ENCODE measurements around the gene UPP1. TPM values are rescaled to one million over a fixed set of nuclear protein-coding genes. Genes with fewer than 3 reads are reported as not detected.

Gene UPP1
- total RNA-seq, 2 experiments from 2014 or later = 1.8 to 7.0 TPM

GRCh38 chr7:48105045-48105444 is 16.0 kb downstream of the UPP1 start:
- CTCF ChIA-PET (ENCODE audit: unreplicated experiment) = no interaction called here
- TF ChIP-seq, protein P1, sequence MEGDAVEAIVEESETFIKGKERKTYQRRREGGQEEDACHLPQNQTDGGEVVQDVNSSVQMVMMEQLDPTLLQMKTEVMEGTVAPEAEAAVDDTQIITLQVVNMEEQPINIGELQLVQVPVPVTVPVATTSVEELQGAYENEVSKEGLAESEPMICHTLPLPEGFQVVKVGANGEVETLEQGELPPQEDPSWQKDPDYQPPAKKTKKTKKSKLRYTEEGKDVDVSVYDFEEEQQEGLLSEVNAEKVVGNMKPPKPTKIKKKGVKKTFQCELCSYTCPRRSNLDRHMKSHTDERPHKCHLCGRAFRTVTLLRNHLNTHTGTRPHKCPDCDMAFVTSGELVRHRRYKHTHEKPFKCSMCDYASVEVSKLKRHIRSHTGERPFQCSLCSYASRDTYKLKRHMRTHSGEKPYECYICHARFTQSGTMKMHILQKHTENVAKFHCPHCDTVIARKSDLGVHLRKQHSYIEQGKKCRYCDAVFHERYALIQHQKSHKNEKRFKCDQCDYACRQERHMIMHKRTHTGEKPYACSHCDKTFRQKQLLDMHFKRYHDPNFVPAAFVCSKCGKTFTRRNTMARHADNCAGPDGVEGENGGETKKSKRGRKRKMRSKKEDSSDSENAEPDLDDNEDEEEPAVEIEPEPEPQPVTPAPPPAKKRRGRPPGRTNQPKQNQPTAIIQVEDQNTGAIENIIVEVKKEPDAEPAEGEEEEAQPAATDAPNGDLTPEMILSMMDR (conservative IDR thresholded peaks at IDR 0.05; ENCODE audit: low read length) = no peak
- no peak for TF ChIP-seq EZH2phosphoT487 (IDR thresholded peaks at IDR 0.05; ENCODE audit: borderline replicate concordance, low read depth, low read length)
- no peak overlapping the region for H3K4me2 ChIP-seq (ENCODE audit: low read length)
- no peaks in the 10 kb centered on the region for H4K20me1 ChIP-seq (ENCODE audit: insufficient read depth, low read length)
- no peaks in the 10 kb centered on the region for H3K9me2 ChIP-seq (ENCODE audit: insufficient read depth, low read length)
- H3K36me3 ChIP-seq (ENCODE audit: insufficient read depth, low read length) = peaks cover 3% of the 10 kb centered on the region; the same call in 1 of the 2 replicates
- no TSS peak for BruUV-seq (replicated peaks)
- H2AFZ ChIP-seq (ENCODE audit: low read length) = no peak overlapping the region
- POLR2A ChIA-PET = interaction anchor here (0.6 to 1.1 kb wide), 2 partner anchors 27 to 382 kb away, joined by 3 read pairs; no protein-coding TSS in a partner anchor
- H3K4me1 ChIP-seq (ENCODE audit: insufficient read depth, low read length, poor library complexity, severe bottlenecking) = peaks cover 4% of the 10 kb centered on the region
- no peaks in the 10 kb centered on the region for H3K79me2 ChIP-seq (ENCODE audit: insufficient read depth, low read depth, low read length)
- DNase-seq (ENCODE audit: low spot score) = no peak
- intact Hi-C loops (cut with micrococcal nuclease; ENCODE audit: unreplicated experiment) = no loop called here
- no peaks in the 10 kb centered on the region for H3K9me3 ChIP-seq (ENCODE audit: low read length)
- H3K27ac ChIP-seq (ENCODE audit: low read depth, low read length, poor library complexity, severe bottlenecking) = no peak overlapping the region
- H3K4me3 ChIP-seq (ENCODE audit: low read depth, low read length, poor library complexity, severe bottlenecking) = no peak overlapping the region

- no peak overlapping the region for H3K4me2 ChIP-seq (ENCODE audit: low read length)
- ChIA-PET CTCF (ENCODE audit: unreplicated experiment) (interaction anchor here (0.9 kb wide), 1 partner anchor 11 kb away, joined by 3 read pairs; no protein-coding TSS in a partner anchor), POLR2A (interaction anchor here (1.0 kb wide), 1 partner anchor 72 kb away, joined by 3 read pairs; no protein-coding TSS in a partner anchor)
- no peak overlapping the region for H2AFZ ChIP-seq (ENCODE audit: low read length)
- H4K20me1 ChIP-seq (ENCODE audit: insufficient read depth, low read length) = no peaks in the 10 kb centered on the region
- intact Hi-C loops (cut with micrococcal nuclease; ENCODE audit: unreplicated experiment) = no loop called here
- no peaks in the 10 kb centered on the region for H3K79me2 ChIP-seq (ENCODE audit: insufficient read depth, low read depth, low read length)
- H3K4me3 ChIP-seq (ENCODE audit: low read depth, low read length, poor library complexity, severe bottlenecking) = no peak overlapping the region
- H3K27ac ChIP-seq (ENCODE audit: low read depth, low read length, poor library complexity, severe bottlenecking) = no peak overlapping the region
- no peak for DNase-seq (ENCODE audit: low spot score)
- no TSS peak for BruUV-seq (replicated peaks)
- no peak for TF ChIP-seq EZH2phosphoT487 (IDR thresholded peaks at IDR 0.05; ENCODE audit: borderline replicate concordance, low read depth, low read length)
- TF ChIP-seq, protein P1 (conservative IDR thresholded peaks at IDR 0.05; ENCODE audit: low read length) = no peak
- peaks cover 5% of the 10 kb centered on the region for H3K4me1 ChIP-seq (ENCODE audit: insufficient read depth, low read length, poor library complexity, severe bottlenecking)
- H3K9me2 ChIP-seq (ENCODE audit: insufficient read depth, low read length) = no peaks in the 10 kb centered on the region
- no peaks in the 10 kb centered on the region for H3K36me3 ChIP-seq (ENCODE audit: insufficient read depth, low read length)
- no peaks in the 10 kb centered on the region for H3K9me3 ChIP-seq (ENCODE audit: low read length)
Observed at GRCh38 chr7:48106906-48107659, 18.0 kb downstream of the UPP1 start.

DNA sequence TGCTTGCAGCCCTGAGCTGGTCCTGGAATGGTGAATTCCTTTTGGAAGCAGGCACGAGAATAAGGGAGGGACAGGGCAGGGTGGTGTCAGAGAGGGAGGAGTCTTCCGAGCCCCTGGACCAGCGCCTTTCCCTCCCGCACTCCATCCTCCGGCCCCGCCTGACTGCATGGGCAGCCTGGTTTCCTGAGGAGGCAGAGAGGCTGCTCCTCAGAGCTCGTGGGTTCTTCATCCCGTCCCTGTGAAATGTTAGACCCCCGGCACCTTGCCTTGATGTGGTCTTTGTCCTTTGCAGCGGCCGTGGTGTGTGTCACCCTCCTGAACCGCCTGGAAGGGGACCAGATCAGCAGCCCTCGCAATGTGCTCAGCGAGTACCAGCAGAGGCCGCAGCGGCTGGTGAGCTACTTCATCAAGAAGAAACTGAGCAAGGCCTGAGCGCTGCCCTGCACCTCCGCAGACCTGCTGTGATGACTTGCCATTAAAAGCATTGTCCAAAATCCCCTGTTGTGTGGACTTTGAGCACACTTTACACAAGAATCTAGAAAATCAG is 18.9 kb downstream of the UPP1 start:
- H3K9me2 ChIP-seq (ENCODE audit: insufficient read depth, low read length) = no peaks in the 10 kb centered on the region
- no peak overlapping the region for H2AFZ ChIP-seq (ENCODE audit: low read length)
- H3K4me1 ChIP-seq (ENCODE audit: insufficient read depth, low read length, poor library complexity, severe bottlenecking) = peaks cover 5% of the 10 kb centered on the region
- no peak overlapping the region for H3K27ac ChIP-seq (ENCODE audit: low read depth, low read length, poor library complexity, severe bottlenecking)
- H3K36me3 ChIP-seq (ENCODE audit: insufficient read depth, low read length) = no peaks in the 10 kb centered on the region
- intact Hi-C loops (cut with micrococcal nuclease; ENCODE audit: unreplicated experiment) = no loop called here
- BruUV-seq (replicated peaks) = no TSS peak
- DNase-seq (ENCODE audit: low spot score) = no peak
- H4K20me1 ChIP-seq (ENCODE audit: insufficient read depth, low read length) = no peaks in the 10 kb centered on the region
- H3K79me2 ChIP-seq (ENCODE audit: insufficient read depth, low read depth, low read length) = no peaks in the 10 kb centered on the region
- no peaks in the 10 kb centered on the region for H3K9me3 ChIP-seq (ENCODE audit: low read length)
- ChIA-PET CTCF (ENCODE audit: unreplicated experiment) (interaction anchor here (0.6 to 1.9 kb wide), 3 partner anchors 12 to 163 kb away, joined by 3 to 9 read pairs (median 3); no protein-coding TSS in a partner anchor), POLR2A (no interaction called here)
- no peak overlapping the region for H3K4me2 ChIP-seq (ENCODE audit: low read length)
- TF ChIP-seq, protein P1 (conservative IDR thresholded peaks at IDR 0.05; ENCODE audit: low read length) = no peak
- no peak for TF ChIP-seq EZH2phosphoT487 (IDR thresholded peaks at IDR 0.05; ENCODE audit: borderline replicate concordance, low read depth, low read length)
- H3K4me3 ChIP-seq (ENCODE audit: low read depth, low read length, poor library complexity, severe bottlenecking) = no peak overlapping the region
